DND-41 (cell line): ENCODE results near the gene HCN3.
"Not testable (repeated sequence)": the region's sequence is repeated elsewhere in the genome, so short reads cannot be mapped to it uniquely, and the experiment has no call there.

ENCODE experiments used
- ATAC-seq: fragments of 200-7000 bp; cut with Tn5 transposase; 3 replicates; pipeline ENCODE4 v1.9.1; 2021; ENCODE audit warnings: low read depth; ENCODE audit not compliant: insufficient read depth
- DNase-seq: peaks from one replicate; pipeline ENCODE4 v3.0.0-alpha.2; 2020
- H2AFZ ChIP-seq: 2 replicates; pipeline ENCODE4 v1.6.0; 2012; ENCODE audit warnings: low read depth, low read length
- H3K27ac ChIP-seq: 2 replicates; pipeline ENCODE4 v1.5.1; 2012; ENCODE audit warnings: low read length, inconsistent platforms
- H3K27me3 ChIP-seq: fragments of 200-600 bp; sonication (generic); 2 replicates; pipeline ENCODE4 v1.6.0; 2012; ENCODE audit warnings: low read length, mild to moderate bottlenecking, inconsistent platforms; ENCODE audit not compliant: insufficient read depth, poor library complexity
- H3K36me3 ChIP-seq: 2 replicates; pipeline ENCODE4 v1.5.1; 2012; ENCODE audit warnings: low read length, inconsistent platforms; ENCODE audit not compliant: insufficient read depth
- H3K4me1 ChIP-seq: 2 replicates; pipeline ENCODE4 v1.5.1; 2012; ENCODE audit warnings: mild to moderate bottlenecking, low read length; ENCODE audit not compliant: insufficient read depth
- H3K4me2 ChIP-seq: 2 replicates; pipeline ENCODE4 v1.6.0; 2012; ENCODE audit warnings: mild to moderate bottlenecking, moderate library complexity, low read length, inconsistent platforms; ENCODE audit not compliant: insufficient read depth
- H3K4me3 ChIP-seq, 2 experiments: fragments of 200-600 bp in 1 of 2; shearing (Covaris generic) in 1 of 2; 2 replicates each; pipeline ENCODE4 v1.5.1; 2012 to 2016; ENCODE audit warnings: inconsistent platforms in 2 of 2, low read length in 2 of 2, mild to moderate bottlenecking in 2 of 2, low read depth in 1 of 2, moderate library complexity in 1 of 2
- H3K79me2 ChIP-seq: 2 replicates; pipeline ENCODE4 v1.6.0; 2012; ENCODE audit warnings: low read length, inconsistent platforms; ENCODE audit not compliant: insufficient read depth
- H3K9ac ChIP-seq: 2 replicates; pipeline ENCODE4 v1.6.0; 2012; ENCODE audit warnings: low read depth, mild to moderate bottlenecking, inconsistent platforms, low read length, moderate library complexity
- H3K9me3 ChIP-seq: 2 replicates; pipeline ENCODE4 v1.5.1; 2012; ENCODE audit warnings: low read length, moderate library complexity, mild to moderate bottlenecking, inconsistent platforms; ENCODE audit not compliant: insufficient read depth, severe bottlenecking
- H4K20me1 ChIP-seq: 2 replicates; pipeline ENCODE4 v1.6.0; 2012; ENCODE audit warnings: low read length; ENCODE audit not compliant: insufficient read depth
- CTCF ChIP-seq: IDR thresholded peaks from 2 replicates; pipeline ENCODE4 v1.5.1; 2012; ENCODE audit warnings: borderline replicate concordance, low read length, moderate library complexity, mild to moderate bottlenecking; ENCODE audit not compliant: poor library complexity, severe bottlenecking; ENCODE audit errors: extremely low read depth
- EZH2 ChIP-seq: IDR thresholded peaks from 3 replicates; pipeline ENCODE4 v1.6.1; 2012; ENCODE audit warnings: borderline replicate concordance, low read depth, mild to moderate bottlenecking, moderate library complexity, low read length, inconsistent platforms; ENCODE audit not compliant: severe bottlenecking

Gene HCN3

DNA sequence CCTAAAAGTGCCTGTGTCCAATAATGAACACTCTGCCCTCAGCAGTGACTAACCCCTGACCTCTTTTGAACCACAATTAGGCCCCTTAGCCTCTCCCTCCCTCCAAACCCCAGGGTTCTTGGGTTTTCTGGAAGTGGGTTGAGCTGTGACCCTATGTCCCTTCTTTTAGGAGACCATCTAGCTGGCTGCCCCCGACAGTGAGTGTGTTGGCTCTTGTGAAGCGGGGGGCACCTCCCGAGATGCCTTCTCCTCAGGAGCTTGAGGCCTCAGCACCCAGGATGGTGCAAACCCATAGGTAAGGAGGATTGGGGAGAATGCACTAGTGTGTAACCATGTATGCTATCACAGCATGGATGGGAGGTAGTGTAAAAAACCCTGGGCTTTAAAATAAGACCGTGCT is 50.7 kb downstream of the HCN3 start:
- no peak for TF ChIP-seq CTCF
- TF ChIP-seq EZH2, result no peak
- H3K79me2 ChIP-seq, result peaks cover 12% of the 10 kb centered on the region
- peaks cover 19% of the 10 kb centered on the region for H3K36me3 ChIP-seq
- no peak overlapping the region for H3K4me3 ChIP-seq
- H3K4me1 ChIP-seq, result peaks cover 20% of the 10 kb centered on the region
- H2AFZ ChIP-seq, result no peak overlapping the region
- 0 out of 2 replicates have a peak, but pooled peaks cover 2% of the 10 kb centered on the region for H4K20me1 ChIP-seq
- H3K9ac ChIP-seq, result no peak overlapping the region
- H3K9me3 ChIP-seq, result no peaks in the 10 kb centered on the region
- no peaks in the 10 kb centered on the region for H3K27me3 ChIP-seq
- no peak overlapping the region for H3K27ac ChIP-seq
- ATAC-seq, result no peak
- H3K4me2 ChIP-seq, result no peak overlapping the region
- DNase-seq, result no peak

- Histone ChIP-seq H3K79me2 (peaks cover 10% of the 10 kb centered on the region), H3K36me3 (peaks cover 28% of the 10 kb centered on the region), H3K4me1 (peaks cover 20% of the 10 kb centered on the region)
- ATAC-seq, H3K4me2 ChIP-seq, H2AFZ ChIP-seq, H3K27ac ChIP-seq, DNase-seq, H3K27me3 ChIP-seq, H3K4me3 ChIP-seq, H3K9me3 ChIP-seq, H3K9ac ChIP-seq, H4K20me1 ChIP-seq: not testable (repeated sequence)
Measured at GRCh38 chr1:155328856-155329255, 51.6 kb downstream of the HCN3 start.

- H3K4me2 ChIP-seq, result no peak overlapping the region
- H3K4me1 ChIP-seq, result peaks cover 13% of the 10 kb centered on the region
- no peak overlapping the region for H3K4me3 ChIP-seq
- DNase-seq, result no peak
- no peak overlapping the region for H3K27ac ChIP-seq
- ATAC-seq, result no peak
- H2AFZ ChIP-seq, result no peak overlapping the region
- peaks cover 2% of the 10 kb centered on the region; the same call in 1 of the 2 replicates for H3K79me2 ChIP-seq
- H3K9me3 ChIP-seq, result no peaks in the 10 kb centered on the region
- peaks cover 38% of the 10 kb centered on the region for H3K36me3 ChIP-seq
- H3K9ac ChIP-seq, result no peak overlapping the region
- no peaks in the 10 kb centered on the region for H3K27me3 ChIP-seq
- H4K20me1 ChIP-seq, result 0 out of 2 replicates have a peak, but pooled peaks cover 2% of the 10 kb centered on the region
- no peak for TF ChIP-seq EZH2
- TF ChIP-seq CTCF, result no peak
Measured at GRCh38 chr1:155329980-155330598, 52.8 kb downstream of the HCN3 start.

- H3K4me3 ChIP-seq, result no peak overlapping the region
- no peak overlapping the region for H2AFZ ChIP-seq
- no peak for TF ChIP-seq EZH2
- TF ChIP-seq CTCF, result no peak
- H3K4me1 ChIP-seq, result no peaks in the 10 kb centered on the region
- no peaks in the 10 kb centered on the region for H3K9me3 ChIP-seq
- H3K9ac ChIP-seq, result no peak overlapping the region
- no peaks in the 10 kb centered on the region for H3K79me2 ChIP-seq
- H4K20me1 ChIP-seq, result no peaks in the 10 kb centered on the region
- peaks cover 79% of the 10 kb centered on the region for H3K36me3 ChIP-seq
- no peak overlapping the region for H3K27ac ChIP-seq
- ATAC-seq, result no peak
- no peak for DNase-seq
- H3K27me3 ChIP-seq, result no peaks in the 10 kb centered on the region
- no peak overlapping the region for H3K4me2 ChIP-seq
Measured at GRCh38 chr1:155334962-155335361, 57.7 kb downstream of the HCN3 start.
